SU-DHL-6 (cell line): ENCODE results near the gene PRMT5.

Experiments
- H2AFZ ChIP-seq: fragments of 200-600 bp; sonication (generic); 2 replicates; pipeline ENCODE4 v1.6.1; 2014; ENCODE audit warnings: low read depth, mild to moderate bottlenecking, moderate library complexity, mixed read lengths, antibody characterized with exemption, low read length; ENCODE audit not compliant: severe bottlenecking
- H3F3A ChIP-seq: fragments of 200-600 bp; shearing (Covaris generic); 2 replicates; pipeline ENCODE4 v1.6.0; 2016; ENCODE audit warnings: antibody characterized with exemption, mild to moderate bottlenecking; ENCODE audit not compliant: insufficient read depth
- H3K27ac ChIP-seq: fragments of 200-600 bp; sonication (generic); 2 replicates; pipeline ENCODE4 v1.5.1; 2016; ENCODE audit warnings: low read depth, mild to moderate bottlenecking, low read length, moderate library complexity, mixed read lengths
- H3K27me3 ChIP-seq: fragments of 200-600 bp; sonication (generic), shearing (Covaris generic); 2 replicates; pipeline ENCODE4 v1.6.0; 2014; ENCODE audit warnings: mild to moderate bottlenecking, low read length
- H3K36me3 ChIP-seq: fragments of 200-600 bp; sonication (generic); 2 replicates; pipeline ENCODE4 v1.6.1; 2014; ENCODE audit warnings: mild to moderate bottlenecking, low read length, mixed read lengths
- H3K4me2 ChIP-seq: fragments of 300-600, 200-600 bp; shearing (Covaris generic), sonication (generic); 2 replicates; pipeline ENCODE4 v1.6.0; 2014; ENCODE audit warnings: low read length, low read depth, mild to moderate bottlenecking; ENCODE audit not compliant: poor library complexity, severe bottlenecking
- H3K4me3 ChIP-seq: fragments of 200-600 bp; sonication (generic); 2 replicates; pipeline ENCODE4 v1.5.1; 2014; ENCODE audit warnings: antibody characterized with exemption, low read length, mild to moderate bottlenecking, mixed read lengths; ENCODE audit not compliant: insufficient read depth, poor library complexity, severe bottlenecking
- H3K79me2 ChIP-seq: fragments of 200-600 bp; sonication (generic); 2 replicates; pipeline ENCODE4 v1.6.1; 2014; ENCODE audit warnings: mild to moderate bottlenecking, low read length, moderate library complexity; ENCODE audit not compliant: insufficient read depth
- H3K9ac ChIP-seq: fragments of 200-600 bp; sonication (generic); 2 replicates; pipeline ENCODE4 v1.7.0; 2014; ENCODE audit warnings: mild to moderate bottlenecking, low read length
- H3K9me2 ChIP-seq: fragments of 200-600 bp; sonication (generic); replicated peaks from 2 replicates; pipeline ENCODE4 v1.6.1; 2014; ENCODE audit warnings: low read length; ENCODE audit not compliant: insufficient read depth
- H3K9me3 ChIP-seq: fragments of 200-600 bp; sonication (generic); 2 replicates; pipeline ENCODE4 v1.6.1; 2014; ENCODE audit warnings: low read length, mixed read lengths; ENCODE audit not compliant: insufficient read depth
- H4K20me1 ChIP-seq: fragments of 200-600 bp; sonication (generic); 2 replicates; pipeline ENCODE4 v1.6.1; 2014; ENCODE audit warnings: low read depth, mild to moderate bottlenecking, antibody characterized with exemption, low read length, moderate library complexity, mixed read lengths
- EZH2phosphoT487 ChIP-seq: fragments of 200-600 bp; sonication (generic), shearing (Covaris generic); conservative IDR thresholded peaks from 2 replicates; pipeline ENCODE4 v1.6.1; 2018; ENCODE audit warnings: mild to moderate bottlenecking, antibody characterized with exemption, low read length, moderate library complexity, mixed read lengths
- TF ChIP-seq, protein P1 (sequence below): fragments of 200-600 bp; sonication (generic); IDR thresholded peaks from one replicate; pipeline ENCODE4 v1.5.1; 2017; ENCODE audit warnings: antibody characterized with exemption, mild to moderate bottlenecking, low read length, moderate library complexity; ENCODE audit not compliant: insufficient read depth, poor library complexity, severe bottlenecking

Gene PRMT5

DNA sequence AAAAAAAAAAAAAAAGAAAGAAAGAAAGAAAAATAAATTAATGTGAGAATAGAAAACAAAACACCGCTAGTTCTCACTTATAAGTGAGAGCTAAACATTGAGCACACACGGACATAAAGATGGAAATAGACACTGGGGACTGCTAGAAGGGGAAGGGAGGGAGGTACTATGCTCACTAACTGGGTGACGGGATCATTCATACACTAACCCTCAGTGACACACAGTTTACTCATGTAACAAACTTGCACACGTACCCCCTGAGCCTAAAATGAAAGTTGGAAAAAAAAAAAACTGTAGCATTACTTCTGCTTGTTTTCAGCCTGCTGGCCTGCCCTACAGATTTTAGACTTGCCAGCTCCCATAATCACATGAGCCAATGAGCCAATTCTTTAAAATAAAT is 10.5 kb upstream of the PRMT5 start:
- Histone ChIP-seq H3K4me3 (no peak overlapping the region), H3K27ac (no peak overlapping the region), H3K9me2 (no peaks in the 10 kb centered on the region), H3K79me2 (no peaks in the 10 kb centered on the region), H3K27me3 (no peaks in the 10 kb centered on the region), H3K9me3 (no peaks in the 10 kb centered on the region), H3F3A (no peaks in the 10 kb centered on the region), H3K9ac (no peak overlapping the region), H4K20me1 (no peaks in the 10 kb centered on the region), H2AFZ (no peak overlapping the region), H3K36me3 (no peaks in the 10 kb centered on the region; the same call in 1 of the 2 replicates), H3K4me2 (no peak overlapping the region)
- TF ChIP-seq, protein P1, sequence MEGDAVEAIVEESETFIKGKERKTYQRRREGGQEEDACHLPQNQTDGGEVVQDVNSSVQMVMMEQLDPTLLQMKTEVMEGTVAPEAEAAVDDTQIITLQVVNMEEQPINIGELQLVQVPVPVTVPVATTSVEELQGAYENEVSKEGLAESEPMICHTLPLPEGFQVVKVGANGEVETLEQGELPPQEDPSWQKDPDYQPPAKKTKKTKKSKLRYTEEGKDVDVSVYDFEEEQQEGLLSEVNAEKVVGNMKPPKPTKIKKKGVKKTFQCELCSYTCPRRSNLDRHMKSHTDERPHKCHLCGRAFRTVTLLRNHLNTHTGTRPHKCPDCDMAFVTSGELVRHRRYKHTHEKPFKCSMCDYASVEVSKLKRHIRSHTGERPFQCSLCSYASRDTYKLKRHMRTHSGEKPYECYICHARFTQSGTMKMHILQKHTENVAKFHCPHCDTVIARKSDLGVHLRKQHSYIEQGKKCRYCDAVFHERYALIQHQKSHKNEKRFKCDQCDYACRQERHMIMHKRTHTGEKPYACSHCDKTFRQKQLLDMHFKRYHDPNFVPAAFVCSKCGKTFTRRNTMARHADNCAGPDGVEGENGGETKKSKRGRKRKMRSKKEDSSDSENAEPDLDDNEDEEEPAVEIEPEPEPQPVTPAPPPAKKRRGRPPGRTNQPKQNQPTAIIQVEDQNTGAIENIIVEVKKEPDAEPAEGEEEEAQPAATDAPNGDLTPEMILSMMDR = no peak
- TF ChIP-seq EZH2phosphoT487 = no peak

- no peak overlapping the region for H3K4me3 ChIP-seq
- no peaks in the 10 kb centered on the region for H3K27me3 ChIP-seq
- TF ChIP-seq, protein P1 = no peak
- TF ChIP-seq EZH2phosphoT487 = no peak
Measured at GRCh38 chr14:22935156-22935555, 6.0 kb upstream of the PRMT5 start.

GRCh38 chr14:22932146-22932545 is 3.0 kb upstream of the PRMT5 start:
- Histone ChIP-seq H3F3A (peaks cover 11% of the 10 kb centered on the region; the same call in 1 of the 2 replicates), H2AFZ (no peak overlapping the region), H3K9ac (no peak overlapping the region), H3K4me2 (no peak overlapping the region), H4K20me1 (no peaks in the 10 kb centered on the region), H3K4me3 (no peak overlapping the region), H3K9me3 (no peaks in the 10 kb centered on the region), H3K79me2 (peaks cover 14% of the 10 kb centered on the region), H3K36me3 (no peaks in the 10 kb centered on the region; the same call in 1 of the 2 replicates), H3K9me2 (no peaks in the 10 kb centered on the region), H3K27me3 (no peaks in the 10 kb centered on the region), H3K27ac (no peak overlapping the region)
- no peak for TF ChIP-seq EZH2phosphoT487
- TF ChIP-seq, protein P1 = no peak

More at GRCh38 chr14:22935156-22935555, 6.0 kb upstream of the PRMT5 start:
- Histone ChIP-seq H2AFZ (no peak overlapping the region), H3K79me2 (no peaks in the 10 kb centered on the region), H4K20me1 (no peaks in the 10 kb centered on the region), H3K4me2 (no peak overlapping the region), H3F3A (peaks cover 6% of the 10 kb centered on the region; the same call in 1 of the 2 replicates), H3K9me2 (no peaks in the 10 kb centered on the region), H3K9me3 (no peaks in the 10 kb centered on the region), H3K36me3 (no peaks in the 10 kb centered on the region; the same call in 1 of the 2 replicates), H3K9ac (no peak overlapping the region), H3K27ac (no peak overlapping the region)
